HG02973 (cell line): ENCODE results near the gene TIMM50.

Experiments
- ATAC-seq: cut with Tn5 transposase; IDR thresholded peaks from one replicate; pipeline ENCODE4 v1.9.1; 2021; ENCODE audit warnings: moderate library complexity; ENCODE audit not compliant: unreplicated experiment

The TIMM50 gene

DNA sequence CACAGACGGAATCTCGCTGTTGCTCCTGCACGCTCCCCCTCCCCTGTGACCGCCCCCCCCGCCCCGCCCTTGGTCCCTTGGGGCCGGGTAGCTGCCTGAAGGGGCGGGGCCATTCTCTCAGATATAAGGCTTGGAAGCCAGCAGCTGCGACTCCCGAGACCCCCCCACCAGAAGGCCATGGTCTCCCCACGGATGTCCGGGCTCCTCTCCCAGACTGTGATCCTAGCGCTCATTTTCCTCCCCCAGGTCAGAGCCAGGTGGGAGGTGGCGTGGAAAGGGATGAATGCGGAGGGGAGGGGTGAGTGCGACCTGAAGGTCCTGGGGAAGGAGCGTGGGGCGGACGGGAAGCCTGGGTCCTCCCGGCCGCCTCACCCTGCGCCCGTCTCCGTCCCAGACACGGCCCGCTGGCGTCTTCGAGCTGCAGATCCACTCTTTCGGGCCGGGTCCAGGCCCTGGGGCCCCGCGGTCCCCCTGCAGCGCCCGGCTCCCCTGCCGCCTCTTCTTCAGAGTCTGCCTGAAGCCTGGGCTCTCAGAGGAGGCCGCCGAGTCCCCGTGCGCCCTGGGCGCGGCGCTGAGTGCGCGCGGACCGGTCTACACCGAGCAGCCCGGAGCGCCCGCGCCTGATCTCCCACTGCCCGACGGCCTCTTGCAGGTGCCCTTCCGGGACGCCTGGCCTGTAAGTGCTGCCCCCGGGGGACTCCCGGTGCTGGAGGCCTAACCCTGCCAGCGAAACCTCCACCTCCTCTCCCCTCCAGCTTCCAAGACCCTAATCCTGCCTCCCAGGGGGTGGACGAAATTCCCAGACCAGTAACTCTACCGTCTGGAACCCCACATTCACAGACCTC, 18.4 kb downstream of the TIMM50 start, which contains the start of gene DLL3:
DLL3 (plus strand) TSS at position 150 of the 845 bp plus-strand sequence; CDS start at position 178, 28 bp downstream.
- no peak for ATAC-seq

DNA sequence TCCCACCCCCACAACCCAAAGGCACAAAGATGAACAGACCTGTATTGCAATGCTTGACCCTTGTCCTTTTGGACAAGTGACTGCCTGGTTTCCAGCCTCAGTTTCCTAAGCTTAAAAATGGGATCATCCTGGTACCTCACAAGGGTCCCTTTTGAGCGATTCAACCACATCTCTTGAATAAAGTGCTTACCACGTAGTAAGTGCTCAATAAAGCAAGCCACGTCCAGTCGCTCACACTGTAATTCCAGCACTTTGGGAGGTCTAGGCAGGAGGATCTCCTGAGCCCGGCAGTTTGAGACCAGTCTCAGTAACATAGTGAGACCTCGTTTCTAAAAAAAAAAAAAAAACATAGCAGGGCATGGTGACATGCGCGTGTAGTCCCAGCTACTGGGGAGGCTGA, 19.3 kb downstream of the TIMM50 start:
- ATAC-seq = no peak

GRCh38 chr19:39500543-39500942, 19.9 kb downstream of the TIMM50 start:
- no peak for ATAC-seq

GRCh38 chr19:39501340-39501739, 20.7 kb downstream of the TIMM50 start:
- no peak for ATAC-seq

DNA sequence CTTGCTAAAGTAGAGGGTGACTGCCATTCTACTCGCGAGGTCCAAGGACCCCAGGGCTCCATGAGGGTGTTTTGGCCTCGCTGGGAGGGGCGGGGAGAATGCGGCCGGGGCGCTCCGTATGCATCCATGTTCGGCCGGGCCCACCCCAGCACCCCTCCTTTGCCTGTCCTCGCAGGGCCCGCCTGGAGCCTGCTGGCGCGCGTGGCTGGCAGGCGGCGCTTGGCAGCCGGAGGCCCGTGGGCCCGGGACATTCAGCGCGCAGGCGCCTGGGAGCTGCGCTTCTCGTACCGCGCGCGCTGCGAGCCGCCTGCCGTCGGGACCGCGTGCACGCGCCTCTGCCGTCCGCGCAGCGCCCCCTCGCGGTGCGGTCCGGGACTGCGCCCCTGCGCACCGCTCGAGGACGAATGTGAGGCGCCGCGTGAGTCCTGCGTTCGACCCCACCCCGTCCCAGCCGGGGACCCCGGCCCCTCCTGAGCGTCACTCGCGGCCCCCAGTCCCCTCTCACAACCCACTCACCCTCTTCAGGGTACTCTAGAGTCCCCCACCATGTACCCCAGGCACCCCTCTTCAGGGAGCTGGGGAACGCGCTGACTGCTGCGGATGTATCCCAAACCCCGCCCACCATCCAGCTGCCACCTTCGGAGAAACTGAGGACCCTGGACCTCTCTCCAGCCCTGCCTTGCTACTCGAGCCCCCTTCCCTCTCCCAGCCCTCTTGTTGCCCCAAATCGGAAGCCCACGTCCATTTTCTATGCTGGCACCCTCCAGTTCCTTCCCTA, 22.2 kb downstream of the TIMM50 start:
- ATAC-seq = no peak

- no peak for ATAC-seq
Measured at GRCh38 chr19:39506598-39506943, 25.9 kb downstream of the TIMM50 start.

- no peak for ATAC-seq
Measured at GRCh38 chr19:39506944-39507714, 26.5 kb downstream of the TIMM50 start.

- ATAC-seq = no peak
Measured at GRCh38 chr19:39507715-39508364, 27.2 kb downstream of the TIMM50 start.

- no peak for ATAC-seq
Measured at GRCh38 chr19:39508629-39509028, 28.0 kb downstream of the TIMM50 start.

DNA sequence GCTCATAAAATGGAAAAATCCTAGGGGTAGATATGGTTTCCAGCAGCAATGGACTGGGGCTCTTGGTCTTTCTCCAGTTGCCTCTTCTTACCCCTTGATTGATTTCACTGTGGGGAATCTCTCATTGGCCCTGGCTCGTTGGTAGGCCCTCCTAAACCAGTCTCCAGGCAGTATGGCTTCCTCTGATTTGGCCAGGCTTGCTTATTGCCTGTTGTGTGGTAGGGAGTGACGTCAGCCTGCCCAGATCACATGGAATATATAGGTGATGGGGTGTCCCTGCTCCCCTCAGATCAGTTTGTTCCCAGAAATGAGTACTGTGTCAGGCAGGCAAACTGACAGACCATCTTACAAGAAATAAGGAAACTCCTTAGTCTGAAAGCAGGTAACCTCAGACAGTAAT, 28.6 kb downstream of the TIMM50 start:
- ATAC-seq = no peak

- no peak for ATAC-seq
Measured at GRCh38 chr19:39512988-39513387, 32.4 kb downstream of the TIMM50 start.

- ATAC-seq = no peak
Measured at GRCh38 chr19:39514840-39515550, 34.4 kb downstream of the TIMM50 start, which contains the start of gene SELENOV. Gene SELENOV, plus strand, starts transcription at chr19:39515139. Its CDS starts 74 bp downstream, at chr19:39515213.

- no peak for ATAC-seq
Measured at GRCh38 chr19:39515551-39516191, 35.0 kb downstream of the TIMM50 start.

- no peak for ATAC-seq
Measured at GRCh38 chr19:39516270-39516669, 35.6 kb downstream of the TIMM50 start.

DNA sequence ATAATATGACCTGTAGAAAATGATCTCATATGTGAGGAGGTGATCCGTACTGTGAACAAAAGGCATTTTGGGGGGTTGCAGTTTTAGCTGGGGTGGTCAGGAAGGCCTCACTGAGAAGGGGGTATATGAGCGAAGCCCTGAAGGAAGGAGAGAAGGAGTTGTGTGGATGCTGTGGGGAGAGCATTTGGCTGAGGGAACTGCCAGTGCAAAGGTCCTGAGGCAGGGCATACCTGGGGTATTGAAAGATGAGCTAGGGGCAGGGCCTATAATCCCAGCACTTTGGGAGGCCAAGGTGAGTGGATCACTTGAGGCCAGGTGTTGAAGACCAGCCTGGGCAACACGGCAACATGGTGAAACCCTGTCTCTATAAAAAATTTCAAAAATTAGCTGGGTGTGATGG, 36.8 kb downstream of the TIMM50 start:
- ATAC-seq = no peak

- ATAC-seq = no peak
Measured at GRCh38 chr19:39518458-39518857, 37.8 kb downstream of the TIMM50 start.

DNA sequence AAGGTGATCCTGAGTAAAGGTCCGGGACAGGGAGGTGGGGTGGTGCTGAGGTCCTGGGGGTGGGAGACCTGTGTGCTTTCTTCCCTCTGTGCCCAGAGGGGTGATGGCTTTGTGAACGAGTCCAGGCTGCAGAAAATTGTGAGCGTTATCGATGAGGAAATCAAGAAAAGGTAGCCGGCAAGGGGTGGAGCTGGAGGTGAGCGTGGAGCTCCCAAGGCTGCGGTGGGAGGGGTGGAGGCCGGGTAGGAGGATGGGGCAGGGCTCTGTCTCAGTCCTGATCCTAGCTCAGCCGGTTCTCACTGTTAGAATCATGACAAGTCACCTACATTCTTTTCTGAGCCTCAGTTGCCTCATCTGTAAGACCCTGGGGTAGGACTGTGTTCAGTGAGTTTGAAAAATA, 38.3 kb downstream of the TIMM50 start:
- no peak for ATAC-seq

DNA sequence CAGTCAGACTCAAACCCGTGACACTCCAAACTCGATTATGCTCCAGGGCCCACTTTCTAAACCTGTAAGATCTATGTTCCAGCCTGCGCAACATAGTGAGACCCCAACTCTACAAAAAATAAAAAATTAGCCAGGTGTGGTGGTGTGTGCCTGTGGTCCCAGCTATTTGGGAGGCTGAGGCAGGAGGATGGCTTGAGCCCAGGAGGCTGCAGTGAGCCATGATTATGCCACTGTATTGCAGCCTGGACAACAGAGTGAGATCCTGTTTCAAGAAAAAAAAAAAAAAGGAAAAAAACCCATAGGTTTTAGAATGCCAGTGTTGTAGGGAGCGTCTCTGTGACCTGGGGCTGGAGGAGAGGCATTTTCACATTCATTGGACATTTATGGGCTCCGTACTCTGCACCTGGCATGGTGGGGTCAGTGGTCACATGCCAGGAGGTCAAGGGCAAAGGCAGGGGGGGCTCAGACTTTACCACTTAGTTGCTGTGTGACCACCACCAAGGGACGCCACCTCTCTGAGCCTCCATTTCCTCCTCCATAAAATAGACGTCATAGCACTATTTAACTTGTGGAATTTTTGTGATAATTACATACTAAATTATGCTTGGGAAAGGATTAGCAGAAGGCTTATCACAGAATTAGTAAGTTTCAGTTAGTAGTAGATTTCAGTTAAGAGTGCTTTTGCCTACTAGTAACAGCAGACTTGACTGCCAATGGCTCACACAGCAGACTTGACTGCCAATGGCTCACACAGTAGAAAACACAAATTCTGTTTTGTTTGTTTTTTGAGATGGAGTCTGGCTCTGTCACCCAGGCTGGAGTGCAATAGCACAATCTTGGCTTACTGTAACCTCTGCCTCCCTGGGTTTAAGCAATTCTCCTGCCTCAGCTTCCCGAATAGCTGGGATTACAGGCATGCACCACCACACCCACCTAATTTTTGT, 40.2 kb downstream of the TIMM50 start:
- ATAC-seq = no peak

- no peak for ATAC-seq
Measured at GRCh38 chr19:39524495-39524894, 43.9 kb downstream of the TIMM50 start.
